NCI-H1930 (cell line): ENCODE data around the gene C9orf50.

Source experiments
- DNase-seq, 2 experiments: peaks; one replicate each; lab custom pipeline; 2025; lab: John Stamatoyannopoulos, UW

Gene C9orf50

GRCh38 chr9:129631674-129632129 is 10.8 kb upstream of the C9orf50 start:
- DNase-seq = no peak

- DNase-seq = no peak
These were observed 10.2 kb upstream of the C9orf50 start for GRCh38 chr9:129630967-129631673.

- DNase-seq = no peak
These were observed 8.4 kb upstream of the C9orf50 start for GRCh38 chr9:129629251-129629820.

GRCh38 chr9:129628709-129629108 is 7.8 kb upstream of the C9orf50 start:
- no peak for DNase-seq

- DNase-seq = no peak
These were observed 6.9 kb upstream of the C9orf50 start for GRCh38 chr9:129627556-129628440.

- DNase-seq = no peak
These were observed 5.9 kb upstream of the C9orf50 start for GRCh38 chr9:129626625-129627284.

- DNase-seq = peak; percentile 54 to 76
These were observed 5.3 kb upstream of the C9orf50 start, which contains the start of gene NTMT1 for GRCh38 chr9:129626079-129626624. NTMT1 (plus strand) TSS chr9:129626163; CDS start chr9:129632704, 6,541 bp downstream.

- DNase-seq = no peak
These were observed 4.0 kb upstream of the C9orf50 start for GRCh38 chr9:129624947-129625346.

GRCh38 chr9:129624168-129624759 is 3.4 kb upstream of the C9orf50 start:
- peak in 1 of 2 experiments; percentile 29 for DNase-seq

GRCh38 chr9:129623331-129623730 is 2.4 kb upstream of the C9orf50 start:
- no peak for DNase-seq

- peak in 1 of 2 experiments; percentile 38 for DNase-seq
These were observed 873 bp downstream of the C9orf50 start for GRCh38 chr9:129619787-129620668.

GRCh38 chr9:129617167-129617566 is 3.7 kb downstream of the C9orf50 start:
- DNase-seq = peak in 1 of 2 experiments; percentile 19

- DNase-seq = no peak
These were observed 5.3 kb downstream of the C9orf50 start for GRCh38 chr9:129615407-129616285.

- no peak for DNase-seq
These were observed 6.0 kb downstream of the C9orf50 start for GRCh38 chr9:129614932-129615331.

GRCh38 chr9:129613520-129614175 is 7.3 kb downstream of the C9orf50 start:
- no peak for DNase-seq

- DNase-seq = no peak
These were observed 7.9 kb downstream of the C9orf50 start for GRCh38 chr9:129612815-129613519.

GRCh38 chr9:129612123-129612522 is 8.8 kb downstream of the C9orf50 start:
- no peak for DNase-seq

GRCh38 chr9:129611307-129611800 is 9.5 kb downstream of the C9orf50 start:
- DNase-seq = no peak
